ENCODE measurements around the gene PEPD.
"Not testable (repeated sequence)": the region's sequence is repeated elsewhere in the genome, so short reads cannot be mapped to it uniquely, and the experiment has no call there.

The PEPD gene

DNA sequence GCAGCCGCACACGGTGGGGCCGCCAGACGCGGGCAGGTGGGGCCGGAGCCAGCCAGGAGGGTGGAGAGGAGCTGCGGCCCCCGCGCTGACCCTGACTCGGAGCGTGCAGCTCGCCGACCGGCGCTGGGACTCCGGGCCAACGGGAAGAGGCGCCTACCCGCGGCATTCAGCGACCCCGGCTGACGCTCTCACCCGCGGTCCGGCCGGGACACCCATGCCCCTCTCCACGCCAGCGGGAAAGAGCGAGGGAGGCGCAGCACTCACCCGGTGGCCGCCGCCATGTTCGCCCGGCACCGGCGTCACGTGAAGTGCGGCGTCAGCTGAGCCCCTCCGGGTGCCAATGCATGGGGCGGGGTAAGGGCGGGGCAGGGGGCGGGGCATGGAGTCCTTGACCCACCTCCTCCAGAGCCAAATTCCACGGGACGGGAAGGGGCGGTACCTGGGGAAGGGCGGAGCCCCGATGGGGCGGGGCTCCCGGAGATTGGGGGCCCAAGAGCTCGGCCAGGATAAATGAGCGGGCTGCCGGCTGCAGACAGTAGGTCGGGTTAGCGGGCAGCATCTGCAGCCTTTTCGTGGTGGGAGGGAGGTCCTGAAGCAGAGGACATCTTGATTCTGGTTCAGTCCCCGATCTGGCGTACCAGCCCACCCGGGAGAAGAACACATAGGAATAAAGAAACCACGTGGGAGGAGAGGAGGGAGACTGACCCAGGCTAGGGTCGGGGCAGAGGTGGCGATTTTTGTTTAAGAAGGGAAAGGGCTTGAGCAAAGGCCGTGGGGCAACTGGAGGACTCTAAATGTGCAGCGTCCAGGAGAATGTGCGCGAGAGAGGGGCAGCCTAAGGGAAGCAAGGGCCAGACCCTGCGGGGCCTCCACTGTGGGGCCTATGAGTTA lies at the start of gene PEPD:
PEPD (minus strand) TSS at position 312 of the 891 bp plus-strand sequence; CDS start at position 281, 31 bp downstream.
- DNase-seq (ENCODE audit: low read depth in 2 of 2), result peak; percentile 62

DNA sequence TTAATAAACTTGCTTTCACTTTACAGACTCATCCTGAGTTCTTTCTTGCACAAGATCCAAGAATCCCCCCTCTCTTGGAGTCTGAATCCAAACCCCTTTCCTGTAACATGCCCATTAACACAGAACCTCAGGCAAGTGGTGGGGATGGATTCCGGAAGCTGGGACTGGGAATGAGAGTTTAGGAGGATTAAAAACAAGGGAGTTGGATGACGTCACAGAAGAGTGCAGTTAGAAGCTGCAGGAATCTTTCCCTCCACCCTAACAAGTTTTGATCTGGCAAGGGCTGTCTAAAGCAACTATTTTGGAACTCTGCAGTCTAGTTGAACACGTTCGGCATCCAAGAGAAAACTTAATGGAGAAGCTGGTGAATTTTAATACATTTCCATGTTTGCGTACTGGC lies 48.2 kb upstream of the PEPD start:
- no peak for DNase-seq (ENCODE audit: low read depth in 2 of 2)

DNA sequence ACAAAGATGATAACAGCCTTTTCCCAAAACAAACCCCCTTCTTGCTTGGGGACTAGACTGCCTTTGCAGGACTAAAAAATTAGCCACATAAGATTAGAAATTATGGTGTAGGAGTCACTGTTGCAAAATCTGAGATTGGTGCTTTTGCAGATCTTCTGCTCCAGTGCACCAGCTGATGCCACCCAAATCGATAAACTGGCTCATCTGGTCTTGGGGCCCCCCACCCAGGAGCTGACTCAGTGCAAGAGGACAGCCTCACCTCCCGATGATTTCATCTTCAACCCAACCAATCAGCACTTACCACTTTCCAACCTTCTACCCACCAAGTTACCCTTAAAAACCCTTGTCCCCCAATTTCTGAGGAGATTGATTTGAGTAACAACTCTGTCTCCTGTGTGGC lies 47.1 kb upstream of the PEPD start:
- no peak for DNase-seq (ENCODE audit: low read depth in 2 of 2)

DNA sequence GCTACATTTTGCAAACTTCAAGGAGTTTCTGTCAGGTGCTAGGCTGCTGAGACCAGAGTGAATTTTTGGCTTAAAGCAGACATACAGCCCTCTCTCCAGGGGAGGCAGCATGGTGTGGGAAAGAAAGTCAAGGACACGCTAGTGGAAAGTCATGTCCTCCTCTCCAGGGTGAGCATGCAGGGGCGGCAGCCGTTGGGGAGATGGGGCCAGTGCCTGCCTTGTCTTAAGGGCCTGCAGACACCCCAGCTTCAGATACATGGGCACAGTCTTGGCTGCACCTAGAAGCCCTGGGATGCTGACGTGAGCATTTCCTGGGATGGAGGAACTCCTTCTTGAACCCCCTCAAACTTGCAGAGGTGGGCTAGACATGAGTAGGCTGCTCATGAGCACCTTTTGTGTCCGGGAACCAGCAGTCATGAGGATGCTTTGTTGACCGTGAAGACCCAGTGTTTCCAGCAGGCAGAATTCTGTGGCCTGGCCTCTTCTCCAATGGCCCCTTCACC lies 43.3 kb upstream of the PEPD start:
- no peak for DNase-seq (ENCODE audit: low read depth in 2 of 2)

DNA sequence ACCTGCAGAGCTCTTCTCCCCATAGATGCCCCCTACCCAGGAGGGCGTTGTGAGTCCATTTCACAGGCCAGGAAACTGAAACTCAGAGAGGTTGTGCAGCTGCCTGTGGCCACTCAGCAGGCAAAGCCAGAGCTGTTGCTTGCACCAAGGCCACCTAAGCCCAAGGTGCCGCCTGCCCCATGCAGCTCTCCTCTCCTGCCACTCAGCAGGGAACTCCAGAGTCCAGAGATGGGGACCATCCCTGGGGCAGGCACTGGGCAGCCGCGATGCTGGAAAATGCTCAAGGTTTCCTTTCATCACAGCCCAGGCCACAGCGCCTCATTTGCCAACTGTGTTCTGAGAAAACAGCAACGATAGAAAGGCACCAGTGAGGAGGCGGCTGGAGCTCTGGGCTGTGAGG lies 41.0 kb upstream of the PEPD start:
- no peak for DNase-seq (ENCODE audit: low read depth in 2 of 2)

DNA sequence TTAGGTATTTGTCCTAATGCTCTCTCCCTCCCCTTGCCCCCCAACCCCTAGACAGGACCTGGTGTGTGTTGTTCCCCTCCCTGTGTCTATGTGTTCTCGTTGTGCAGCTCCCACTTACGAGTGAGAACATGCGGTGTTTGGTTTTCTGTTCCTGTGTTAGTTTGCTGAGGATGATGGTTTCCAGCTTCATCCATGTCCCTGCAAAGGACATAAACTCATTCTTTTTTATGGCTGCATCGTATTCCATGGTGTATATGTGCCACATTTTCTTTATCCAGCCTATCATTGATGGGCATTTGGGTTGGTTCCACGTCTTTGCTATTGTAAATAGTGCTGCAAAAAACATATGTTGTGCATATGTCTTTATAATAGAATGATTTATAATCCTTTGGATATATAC lies 40.1 kb upstream of the PEPD start:
- DNase-seq (ENCODE audit: low read depth in 2 of 2), result not testable (repeated sequence)

DNA sequence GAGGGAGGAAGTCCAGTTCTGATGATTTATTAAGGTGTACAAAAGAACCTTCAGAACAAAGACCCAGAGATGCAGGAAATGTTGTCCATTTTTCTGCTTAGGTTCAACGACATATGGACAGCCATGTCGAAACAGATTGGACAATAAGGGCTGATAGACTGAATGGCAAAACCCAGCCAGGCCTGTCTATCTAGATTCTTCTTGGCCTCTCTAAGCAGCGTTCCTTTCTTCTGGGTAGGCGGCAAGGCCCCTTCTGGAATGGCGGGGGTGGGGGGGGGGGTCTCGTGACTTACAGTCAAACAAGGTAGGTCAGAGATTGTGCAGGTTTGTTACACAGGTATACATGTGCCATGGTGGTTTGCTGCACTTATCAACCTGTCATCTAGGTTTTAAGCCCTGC lies 39.7 kb upstream of the PEPD start:
- DNase-seq (ENCODE audit: low read depth in 2 of 2), result no peak

DNA sequence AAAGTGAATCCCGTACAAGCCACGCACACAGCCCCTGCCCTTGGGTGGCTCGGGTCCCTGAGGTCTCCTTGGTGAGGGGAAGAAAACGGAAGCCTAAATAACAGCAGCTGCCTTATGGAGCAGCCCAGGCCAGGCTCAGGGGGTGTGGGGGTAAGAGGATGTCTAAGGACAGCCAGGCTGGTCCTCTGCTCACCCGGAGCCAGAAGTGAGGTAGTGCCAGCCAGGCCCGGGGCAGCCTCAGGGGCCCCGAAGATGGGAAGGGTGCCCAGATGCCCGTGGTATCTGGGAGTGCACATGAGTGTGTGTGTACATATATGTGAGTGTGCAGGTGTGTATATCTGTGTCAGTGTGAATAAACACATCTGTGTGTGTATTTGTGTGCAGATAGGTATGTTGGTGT lies 38.4 kb upstream of the PEPD start:
- no peak for DNase-seq (ENCODE audit: low read depth in 2 of 2)

DNA sequence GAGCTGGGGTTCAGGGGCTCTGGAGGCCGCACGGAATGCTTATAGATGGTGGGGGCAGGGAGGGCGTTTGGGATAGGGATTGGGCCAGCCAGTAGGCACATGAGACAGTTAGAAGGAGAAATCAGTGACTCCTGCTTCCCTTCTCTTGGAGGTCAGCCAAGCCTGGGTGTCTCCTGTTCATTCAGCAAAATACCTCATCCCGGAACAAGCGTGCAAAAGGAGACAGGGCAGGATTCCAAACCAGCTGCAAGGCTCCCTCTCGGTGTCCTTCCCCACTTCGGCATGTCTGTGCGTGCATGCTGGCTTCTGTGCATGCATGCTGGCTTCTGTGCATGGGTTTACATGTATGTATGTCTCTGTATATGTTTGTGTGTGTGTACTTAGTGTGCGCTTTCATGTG lies 37.3 kb upstream of the PEPD start:
- no peak for DNase-seq (ENCODE audit: low read depth in 2 of 2)

DNA sequence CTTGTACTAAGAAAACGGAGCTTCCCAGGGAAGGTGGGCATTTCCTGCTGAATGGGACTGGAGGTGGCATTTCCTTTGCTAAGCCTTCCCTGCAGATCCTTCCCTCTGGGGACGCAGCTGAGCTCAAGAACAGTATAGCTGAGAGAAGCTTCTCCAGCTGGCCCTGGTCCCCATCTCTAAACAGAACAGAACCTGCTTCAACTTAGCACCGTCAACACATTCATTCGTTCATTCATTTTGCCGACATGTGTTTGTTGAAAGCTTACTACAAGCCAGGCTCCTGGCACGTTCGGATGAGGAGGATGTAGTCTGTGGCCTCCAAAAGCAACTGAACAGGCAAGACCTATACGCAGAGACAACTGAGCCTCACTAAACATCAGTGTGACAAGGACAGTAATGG lies 36.6 kb upstream of the PEPD start:
- DNase-seq (ENCODE audit: low read depth in 2 of 2), result no peak

DNA sequence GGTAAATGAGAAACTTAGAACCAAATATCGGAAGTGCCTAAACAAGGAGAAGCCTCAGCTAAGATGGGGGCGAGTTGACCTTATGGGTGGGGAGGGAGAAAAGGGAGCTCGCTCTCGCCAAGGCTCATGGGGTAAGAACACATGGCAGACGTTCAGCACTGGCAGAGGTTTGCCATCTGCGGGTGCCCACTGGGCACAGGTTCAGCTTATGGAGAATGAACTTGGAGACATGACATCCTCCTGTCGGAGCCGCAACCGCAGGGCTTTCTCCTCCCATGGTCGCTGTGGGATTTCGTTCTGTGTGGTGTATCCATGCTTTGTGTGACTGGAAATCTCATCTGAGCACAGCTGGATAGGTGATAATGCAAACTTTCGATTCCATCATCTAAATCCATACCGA lies 36.1 kb upstream of the PEPD start:
- no peak for DNase-seq (ENCODE audit: low read depth in 2 of 2)

DNA sequence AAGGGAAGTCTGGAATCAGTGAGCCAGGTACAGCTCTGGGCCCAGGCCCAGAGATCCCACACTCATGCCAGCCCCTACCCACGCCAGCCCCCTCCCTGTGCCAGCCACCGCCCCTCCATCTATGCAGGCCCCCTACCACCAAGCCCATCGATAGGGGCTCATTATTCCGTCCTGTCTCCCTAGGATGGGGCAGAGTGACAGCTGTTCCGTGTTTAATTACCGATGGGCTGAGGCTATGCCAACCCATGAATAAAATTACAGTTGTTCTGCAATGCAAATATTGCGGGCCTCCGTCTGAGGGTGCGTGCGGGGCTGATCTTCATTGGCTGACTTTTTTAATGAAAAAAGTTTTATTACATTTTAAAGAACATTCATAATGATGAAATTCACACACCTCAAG lies 35.6 kb upstream of the PEPD start:
- no peak for DNase-seq (ENCODE audit: low read depth in 2 of 2)

DNA sequence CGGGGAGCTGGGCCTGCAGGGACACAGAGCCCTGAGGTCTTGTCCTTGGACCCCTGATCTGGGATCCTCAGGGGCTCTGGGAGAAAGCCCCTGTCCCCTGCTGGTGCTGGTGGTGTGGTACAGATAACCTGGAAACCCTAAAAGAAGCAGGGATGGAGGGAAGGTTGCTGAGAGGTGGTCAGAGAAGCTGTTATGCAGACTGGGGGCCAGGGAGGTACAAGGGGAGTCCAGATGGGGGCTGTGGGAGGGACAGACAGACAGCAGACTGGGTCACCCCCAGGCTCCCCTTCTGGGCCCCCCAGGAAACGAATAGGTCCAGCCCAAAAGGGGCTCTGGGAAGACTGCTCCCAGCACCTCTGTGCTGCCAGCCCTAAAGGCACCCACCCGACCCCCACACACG lies 34.7 kb upstream of the PEPD start:
- DNase-seq (ENCODE audit: low read depth in 2 of 2), result no peak

DNA sequence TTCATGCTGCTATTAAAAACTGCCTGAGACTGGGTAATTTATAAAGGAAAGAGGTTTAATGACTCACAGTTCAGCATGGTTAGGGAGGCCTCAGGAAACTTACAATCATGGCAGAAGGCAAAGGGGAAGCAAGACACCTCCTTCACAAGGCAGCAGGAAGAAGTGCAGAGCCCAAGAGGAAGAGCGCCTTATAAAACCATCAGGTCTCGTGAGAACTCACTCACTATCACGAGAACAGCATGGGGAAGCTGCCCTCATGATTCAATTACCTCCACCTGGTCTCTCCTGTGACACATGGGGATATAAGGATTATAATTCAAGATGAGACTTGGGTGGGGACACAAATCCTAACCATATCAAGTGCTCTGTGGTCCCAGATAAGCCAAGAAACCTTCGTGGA lies 34.1 kb upstream of the PEPD start:
- not testable (repeated sequence) for DNase-seq (ENCODE audit: low read depth in 2 of 2)

DNA sequence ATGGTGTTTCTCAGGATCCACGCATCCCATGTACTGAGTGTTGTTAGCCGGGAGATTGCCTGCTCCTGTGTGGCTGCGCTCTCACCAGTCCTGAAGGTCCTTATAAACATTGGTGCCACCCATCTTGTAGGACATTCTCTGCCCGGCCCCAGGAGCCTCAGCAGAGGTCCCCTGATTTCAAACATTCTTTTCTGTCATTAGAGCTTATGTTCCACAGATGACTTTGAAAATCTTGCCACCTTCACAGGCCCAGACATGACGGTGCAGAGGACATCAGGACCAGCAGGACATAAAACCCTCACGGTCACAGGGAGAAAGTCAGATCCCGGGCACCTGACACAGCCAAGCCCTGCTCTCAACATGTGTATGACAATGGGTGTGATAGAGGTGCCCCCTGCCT lies 33.2 kb upstream of the PEPD start:
- DNase-seq (ENCODE audit: low read depth in 2 of 2), result no peak

DNA sequence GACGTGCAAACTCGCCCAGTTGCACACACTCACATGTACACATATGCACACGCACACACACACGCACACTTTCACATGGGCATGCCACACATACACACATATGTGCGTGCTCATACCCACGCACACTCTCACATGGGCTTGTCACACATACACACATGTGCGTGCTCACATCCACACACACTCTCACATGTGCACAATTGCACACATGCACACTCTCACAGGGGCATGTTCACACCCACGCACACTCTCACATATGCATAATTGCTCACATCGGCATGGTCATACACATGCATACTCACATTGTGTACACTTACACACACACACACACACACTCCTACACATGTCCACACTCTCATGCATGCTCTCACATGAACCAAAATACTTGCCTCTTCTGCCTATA lies 32.8 kb upstream of the PEPD start:
- no peak for DNase-seq (ENCODE audit: low read depth in 2 of 2)

DNA sequence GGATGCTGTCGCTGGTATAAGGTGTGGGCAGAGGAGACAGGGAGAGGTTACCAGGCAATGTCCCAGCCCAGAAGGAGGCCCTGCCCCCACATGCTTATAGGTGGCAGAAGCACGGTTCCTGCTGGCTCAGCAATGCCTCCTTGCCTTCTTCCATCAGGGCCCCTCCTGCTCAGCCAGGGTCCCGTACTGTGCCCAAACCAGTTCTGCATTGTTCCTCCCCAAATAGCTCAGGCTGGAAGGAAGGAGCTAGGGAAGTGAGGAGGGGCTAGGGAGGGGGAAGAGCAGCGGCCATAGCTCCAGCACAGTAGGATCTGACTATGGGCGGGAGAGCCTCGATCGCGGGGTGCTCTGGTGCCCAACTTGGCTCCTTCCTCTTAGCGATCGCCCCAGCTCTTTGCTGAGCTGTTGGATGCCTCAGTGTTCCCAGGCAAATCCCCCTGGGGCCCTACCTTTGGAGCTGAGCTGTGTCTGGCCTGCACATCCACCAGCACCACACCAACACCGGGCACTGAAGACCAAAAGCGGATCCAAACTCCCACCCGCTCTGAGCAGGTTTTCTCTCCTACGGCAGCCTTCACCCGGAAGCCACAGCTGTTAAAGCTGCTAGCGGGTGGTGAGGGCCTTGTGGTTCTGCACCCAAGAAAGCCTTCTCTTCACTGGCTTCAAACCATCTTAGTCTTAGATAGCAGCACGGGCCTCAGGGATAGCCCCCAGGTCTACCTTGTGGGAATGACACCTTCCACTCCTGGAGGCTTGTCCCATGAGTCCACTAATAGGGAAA lies 32.1 kb upstream of the PEPD start:
- DNase-seq (ENCODE audit: low read depth in 2 of 2), result no peak

DNA sequence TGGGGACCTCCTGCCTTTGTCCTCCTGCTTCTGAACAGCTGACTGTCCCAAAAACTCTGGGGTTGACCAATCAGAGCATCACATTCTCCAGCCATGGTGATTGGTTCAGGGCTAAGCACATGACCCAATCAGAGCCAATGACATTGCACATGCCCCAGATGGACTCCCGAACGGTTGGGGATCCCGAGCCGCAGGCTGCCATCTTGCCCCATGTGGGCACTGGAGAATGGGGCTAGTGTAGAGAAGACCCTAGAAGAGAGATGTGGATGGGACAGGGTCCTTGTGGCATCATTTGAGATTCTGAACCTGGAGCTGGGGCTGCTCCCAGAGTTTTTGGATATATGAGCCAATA lies 31.3 kb upstream of the PEPD start:
- DNase-seq (ENCODE audit: low read depth in 2 of 2), result no peak

DNA sequence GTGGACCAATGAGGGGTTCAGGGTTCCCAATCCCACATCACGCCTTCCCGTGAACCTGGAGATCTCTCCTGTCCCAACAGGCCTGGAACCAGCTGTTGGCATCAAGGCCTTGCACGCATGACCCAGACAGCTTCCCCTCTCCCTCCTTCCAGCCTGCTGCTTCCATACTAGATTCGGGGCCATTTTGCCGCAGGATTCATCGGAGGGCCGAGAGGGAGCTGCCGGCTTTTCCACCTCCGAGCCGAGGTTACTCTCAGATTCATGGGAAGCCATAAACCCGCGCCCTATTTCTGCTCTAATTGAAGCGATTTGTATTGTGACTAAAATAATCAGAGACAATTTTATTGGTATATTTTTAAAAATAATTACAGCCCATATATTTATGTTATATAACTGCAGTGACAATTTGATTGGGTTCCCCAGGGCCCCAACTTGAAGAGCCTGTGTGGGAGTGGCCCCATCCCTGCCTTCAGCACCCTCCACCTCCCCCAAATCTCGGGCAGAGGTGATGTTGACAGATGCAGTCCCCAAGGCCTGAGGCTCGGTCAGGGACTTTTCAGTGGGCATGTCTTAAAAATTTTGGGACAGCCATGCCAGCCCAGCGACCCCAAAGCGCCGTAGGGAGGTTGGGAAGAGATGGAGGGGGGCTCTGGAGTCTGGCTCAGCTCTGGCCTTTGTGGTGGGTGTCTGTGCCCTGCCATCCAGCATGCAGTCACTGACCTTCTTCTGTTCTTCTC lies 30.8 kb upstream of the PEPD start:
- no peak for DNase-seq (ENCODE audit: low read depth in 2 of 2)

DNA sequence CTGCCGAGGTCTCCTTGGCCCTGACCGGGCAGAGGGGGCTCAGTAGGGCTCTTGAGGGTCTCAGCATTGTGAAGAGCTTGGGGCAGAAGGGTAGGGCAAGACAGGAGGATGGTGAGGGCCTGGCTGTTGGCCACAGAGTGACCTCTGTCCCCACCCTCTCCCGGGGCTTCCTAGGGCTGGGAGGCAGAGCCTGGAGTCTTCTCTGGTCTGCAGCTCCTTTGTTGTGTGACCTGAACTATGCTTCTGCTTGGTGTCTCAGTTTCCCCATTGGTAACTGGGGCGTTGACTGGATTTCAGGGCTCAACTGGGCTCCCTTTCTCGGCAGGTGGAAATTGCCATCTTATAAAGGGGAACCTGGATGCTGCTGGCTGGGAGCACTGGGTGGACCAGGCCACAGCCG lies 30.1 kb upstream of the PEPD start:
- DNase-seq (ENCODE audit: low read depth in 2 of 2), result no peak

DNA sequence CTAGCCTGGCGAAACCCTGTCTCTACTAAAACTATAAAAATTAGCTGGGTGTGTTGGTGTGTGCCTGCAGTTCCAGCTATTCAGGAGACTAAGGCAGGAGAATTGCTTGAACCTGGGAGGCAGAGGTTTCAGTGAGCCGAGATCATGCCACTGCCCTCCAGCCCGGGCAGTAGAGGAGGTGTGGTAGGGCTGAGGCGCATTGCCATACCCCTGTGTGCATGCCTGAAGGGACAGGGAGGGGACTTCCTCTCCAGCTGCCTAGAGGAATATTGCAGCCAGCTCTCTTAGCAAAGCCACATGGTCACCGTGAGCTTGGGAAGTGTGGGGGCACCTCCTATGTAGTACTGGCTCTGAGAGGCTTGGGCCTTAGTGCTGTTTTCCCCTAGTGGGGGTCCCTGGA lies 29.2 kb upstream of the PEPD start:
- DNase-seq (ENCODE audit: low read depth in 2 of 2), result no peak

DNA sequence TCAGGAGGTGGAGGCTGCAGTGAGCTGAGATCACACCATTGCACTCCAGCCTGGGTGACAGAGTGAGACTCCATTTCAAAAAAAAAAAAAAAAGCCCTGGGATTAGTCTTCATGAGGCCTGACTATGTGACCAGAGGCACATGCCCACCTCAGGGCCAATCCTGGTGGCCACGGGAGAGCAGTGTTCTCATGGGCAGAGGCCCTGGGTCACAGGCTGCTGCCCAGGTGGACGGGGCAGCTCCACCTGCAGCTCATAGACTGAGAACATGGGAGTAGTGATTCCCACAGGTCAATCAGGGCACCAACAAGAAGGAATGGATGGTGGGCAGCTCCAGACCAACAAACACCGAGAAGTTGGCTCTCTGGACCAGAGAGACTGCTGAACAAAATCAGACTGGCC lies 26.1 kb upstream of the PEPD start:
- DNase-seq (ENCODE audit: low read depth in 2 of 2), result no peak
